ENCODE measurements around the gene PTPRG. TPM values are rescaled to one million over a fixed set of nuclear protein-coding genes. Genes with fewer than 3 reads are reported as not detected.

The PTPRG gene
- total RNA-seq, 2 experiments from 2014 or later: 0.13 to 0.70 TPM

- intact Hi-C loops (cut with micrococcal nuclease; ENCODE audit: unreplicated experiment): no loop called here
- no peaks in the 10 kb centered on the region for H3K79me2 ChIP-seq (ENCODE audit: insufficient read depth, low read depth, low read length)
- no peaks in the 10 kb centered on the region for H4K20me1 ChIP-seq (ENCODE audit: insufficient read depth, low read length)
- no peak for TF ChIP-seq EZH2phosphoT487 (IDR thresholded peaks at IDR 0.05; ENCODE audit: borderline replicate concordance, low read depth, low read length)
- TF ChIP-seq CTCF (conservative IDR thresholded peaks at IDR 0.05; ENCODE audit: low read length): no peak
- no peaks in the 10 kb centered on the region for H3K9me2 ChIP-seq (ENCODE audit: insufficient read depth, low read length)
- H3K36me3 ChIP-seq (ENCODE audit: insufficient read depth, low read length): no peaks in the 10 kb centered on the region
- H3K27ac ChIP-seq (ENCODE audit: low read depth, low read length, poor library complexity, severe bottlenecking): no peak overlapping the region
- DNase-seq (ENCODE audit: low spot score): no peak
- ChIA-PET CTCF (ENCODE audit: unreplicated experiment) (no interaction called here), POLR2A (no interaction called here)
- no peaks in the 10 kb centered on the region for H3K4me1 ChIP-seq (ENCODE audit: insufficient read depth, low read length, poor library complexity, severe bottlenecking)
- no peaks in the 10 kb centered on the region for H3K9me3 ChIP-seq (ENCODE audit: low read length)
- BruUV-seq (replicated peaks): no TSS peak
- no peak overlapping the region for H3K4me2 ChIP-seq (ENCODE audit: low read length)
- H3K4me3 ChIP-seq (ENCODE audit: low read depth, low read length, poor library complexity, severe bottlenecking): no peak overlapping the region
- no peak overlapping the region for H2AFZ ChIP-seq (ENCODE audit: low read length)
Measured at GRCh38 chr3:61913701-61914100, 352.3 kb downstream of the PTPRG start.

GRCh38 chr3:61914276-61914675 is 352.9 kb downstream of the PTPRG start:
- Histone ChIP-seq H3K27ac (ENCODE audit: low read depth, low read length, poor library complexity, severe bottlenecking) (no peak overlapping the region), H3K36me3 (ENCODE audit: insufficient read depth, low read length) (no peaks in the 10 kb centered on the region), H3K4me1 (ENCODE audit: insufficient read depth, low read length, poor library complexity, severe bottlenecking) (no peaks in the 10 kb centered on the region), H3K9me3 (ENCODE audit: low read length) (no peaks in the 10 kb centered on the region), H3K9me2 (ENCODE audit: insufficient read depth, low read length) (no peaks in the 10 kb centered on the region), H2AFZ (ENCODE audit: low read length) (no peak overlapping the region), H4K20me1 (ENCODE audit: insufficient read depth, low read length) (no peaks in the 10 kb centered on the region), H3K4me2 (ENCODE audit: low read length) (no peak overlapping the region), H3K4me3 (ENCODE audit: low read depth, low read length, poor library complexity, severe bottlenecking) (no peak overlapping the region), H3K79me2 (ENCODE audit: insufficient read depth, low read depth, low read length) (no peaks in the 10 kb centered on the region)
- intact Hi-C loops (cut with micrococcal nuclease; ENCODE audit: unreplicated experiment): no loop called here
- ChIA-PET CTCF (ENCODE audit: unreplicated experiment) (no interaction called here), POLR2A (no interaction called here)
- DNase-seq (ENCODE audit: low spot score): no peak
- no TSS peak for BruUV-seq (replicated peaks)
- TF ChIP-seq CTCF (conservative IDR thresholded peaks at IDR 0.05; ENCODE audit: low read length) (no peak), EZH2phosphoT487 (IDR thresholded peaks at IDR 0.05; ENCODE audit: borderline replicate concordance, low read depth, low read length) (no peak)

- Histone ChIP-seq H3K27ac (ENCODE audit: low read depth, low read length, poor library complexity, severe bottlenecking) (no peak overlapping the region), H3K9me2 (ENCODE audit: insufficient read depth, low read length) (no peaks in the 10 kb centered on the region), H3K79me2 (ENCODE audit: insufficient read depth, low read depth, low read length) (no peaks in the 10 kb centered on the region), H3K36me3 (ENCODE audit: insufficient read depth, low read length) (no peaks in the 10 kb centered on the region), H3K9me3 (ENCODE audit: low read length) (no peaks in the 10 kb centered on the region), H3K4me1 (ENCODE audit: insufficient read depth, low read length, poor library complexity, severe bottlenecking) (no peaks in the 10 kb centered on the region), H2AFZ (ENCODE audit: low read length) (no peak overlapping the region), H3K4me2 (ENCODE audit: low read length) (no peak overlapping the region), H3K4me3 (ENCODE audit: low read depth, low read length, poor library complexity, severe bottlenecking) (no peak overlapping the region), H4K20me1 (ENCODE audit: insufficient read depth, low read length) (no peaks in the 10 kb centered on the region)
- BruUV-seq (replicated peaks): no TSS peak
- intact Hi-C loops (cut with micrococcal nuclease; ENCODE audit: unreplicated experiment): no loop called here
- ChIA-PET POLR2A (no interaction called here), CTCF (ENCODE audit: unreplicated experiment) (no interaction called here)
- TF ChIP-seq CTCF (conservative IDR thresholded peaks at IDR 0.05; ENCODE audit: low read length): no peak
- no peak for TF ChIP-seq EZH2phosphoT487 (IDR thresholded peaks at IDR 0.05; ENCODE audit: borderline replicate concordance, low read depth, low read length)
- no peak for DNase-seq (ENCODE audit: low spot score)
Measured at GRCh38 chr3:61915296-61915695, 353.9 kb downstream of the PTPRG start.
